IMR-90 (cell line): ENCODE measurements around the gene CFD.

Experiments used
- BHLHE40 ChIP-seq: fragments of 150-350 bp; IDR thresholded peaks from 2 replicates; pipeline ENCODE4 v1.6.1; 2016; ENCODE audit warnings: mild to moderate bottlenecking, low read depth, low read length
- RAD21 ChIP-seq: IDR thresholded peaks from 2 replicates; pipeline ENCODE4 v1.6.1; 2012; ENCODE audit warnings: low read length, improper control_type of control experiment
- RFX5 ChIP-seq: IDR thresholded peaks from 2 replicates; pipeline ENCODE4 v1.8.0; 2012; ENCODE audit warnings: low read depth, mild to moderate bottlenecking, low read length, moderate library complexity
- TF ChIP-seq, protein P1 (sequence below): conservative IDR thresholded peaks from 2 replicates; pipeline ENCODE4 v1.5.1; 2012; ENCODE audit warnings: mild to moderate bottlenecking, low read depth, low read length, improper control_type of control experiment

DNA sequence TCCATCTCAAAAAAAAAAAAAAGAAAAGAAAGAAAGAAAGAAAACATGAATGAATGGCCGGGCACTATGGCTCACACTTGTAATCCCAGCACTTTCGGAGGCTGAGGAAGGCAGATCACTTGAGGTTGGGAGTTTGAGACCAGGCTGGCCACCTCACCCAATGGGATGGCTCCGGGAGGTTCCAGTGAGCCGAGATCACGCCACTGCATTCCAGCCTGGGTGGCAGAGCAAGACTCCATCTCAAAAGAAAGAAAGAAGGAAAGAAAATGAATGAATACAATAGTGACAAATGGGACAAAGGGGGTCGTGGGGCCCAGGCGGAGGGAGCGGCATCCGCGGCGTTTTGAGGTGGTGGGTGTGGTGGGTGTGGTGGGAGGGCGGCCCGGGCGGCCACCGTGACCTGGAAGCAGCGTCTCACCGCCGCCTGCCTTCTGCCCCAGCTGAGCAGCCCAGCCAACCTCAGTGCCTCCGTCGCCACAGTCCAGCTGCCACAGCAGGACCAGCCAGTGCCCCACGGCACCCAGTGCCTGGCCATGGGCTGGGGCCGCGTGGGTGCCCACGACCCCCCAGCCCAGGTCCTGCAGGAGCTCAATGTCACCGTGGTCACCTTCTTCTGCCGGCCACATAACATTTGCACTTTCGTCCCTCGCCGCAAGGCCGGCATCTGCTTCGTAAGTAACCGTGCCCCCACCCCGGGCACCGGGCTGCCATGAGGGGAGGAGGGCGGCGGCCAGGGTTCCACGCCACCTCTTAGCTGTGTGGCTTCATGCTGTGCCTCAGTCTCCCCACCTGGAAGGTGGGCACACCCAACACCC, 13.6 kb upstream of the CFD start:
- TF ChIP-seq BHLHE40 (no peak), RAD21 (no peak), RFX5 (no peak)
- TF ChIP-seq, protein P1, sequence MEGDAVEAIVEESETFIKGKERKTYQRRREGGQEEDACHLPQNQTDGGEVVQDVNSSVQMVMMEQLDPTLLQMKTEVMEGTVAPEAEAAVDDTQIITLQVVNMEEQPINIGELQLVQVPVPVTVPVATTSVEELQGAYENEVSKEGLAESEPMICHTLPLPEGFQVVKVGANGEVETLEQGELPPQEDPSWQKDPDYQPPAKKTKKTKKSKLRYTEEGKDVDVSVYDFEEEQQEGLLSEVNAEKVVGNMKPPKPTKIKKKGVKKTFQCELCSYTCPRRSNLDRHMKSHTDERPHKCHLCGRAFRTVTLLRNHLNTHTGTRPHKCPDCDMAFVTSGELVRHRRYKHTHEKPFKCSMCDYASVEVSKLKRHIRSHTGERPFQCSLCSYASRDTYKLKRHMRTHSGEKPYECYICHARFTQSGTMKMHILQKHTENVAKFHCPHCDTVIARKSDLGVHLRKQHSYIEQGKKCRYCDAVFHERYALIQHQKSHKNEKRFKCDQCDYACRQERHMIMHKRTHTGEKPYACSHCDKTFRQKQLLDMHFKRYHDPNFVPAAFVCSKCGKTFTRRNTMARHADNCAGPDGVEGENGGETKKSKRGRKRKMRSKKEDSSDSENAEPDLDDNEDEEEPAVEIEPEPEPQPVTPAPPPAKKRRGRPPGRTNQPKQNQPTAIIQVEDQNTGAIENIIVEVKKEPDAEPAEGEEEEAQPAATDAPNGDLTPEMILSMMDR: no peak
